ENCODE results near the gene KCNN3.

The KCNN3 gene

GRCh38 chr1:154703170-154703569 lies 166.9 kb downstream of the KCNN3 start:
- DNase-seq (ENCODE audit: low read depth, low spot score): no peak
- no peak for TF ChIP-seq CTCF (IDR thresholded peaks at IDR 0.05; ENCODE audit: low read depth, low read length)
- H3K4me3 ChIP-seq (ENCODE audit: low read depth, low read length): no peak overlapping the region
- in situ Hi-C loops (cut with HindIII; ENCODE audit: low sequenced_read_pairs): no loop called here

- no peak for DNase-seq (ENCODE audit: low read depth, low spot score)
- no peak for TF ChIP-seq CTCF (IDR thresholded peaks at IDR 0.05; ENCODE audit: low read depth, low read length)
- no peak overlapping the region for H3K4me3 ChIP-seq (ENCODE audit: low read depth, low read length)
- in situ Hi-C loops (cut with HindIII; ENCODE audit: low sequenced_read_pairs): no loop called here
Measured at GRCh38 chr1:154698320-154699096, 171.6 kb downstream of the KCNN3 start.

- no peak overlapping the region for H3K4me3 ChIP-seq (ENCODE audit: low read depth, low read length)
- no peak for DNase-seq (ENCODE audit: low read depth, low spot score)
- in situ Hi-C loops (cut with HindIII; ENCODE audit: low sequenced_read_pairs): no loop called here
- no peak for TF ChIP-seq CTCF (IDR thresholded peaks at IDR 0.05; ENCODE audit: low read depth, low read length)
Measured at GRCh38 chr1:154697710-154698109, 172.4 kb downstream of the KCNN3 start.

- no peak for DNase-seq (ENCODE audit: low read depth, low spot score)
- no peak overlapping the region for H3K4me3 ChIP-seq (ENCODE audit: low read depth, low read length)
- TF ChIP-seq CTCF (IDR thresholded peaks at IDR 0.05; ENCODE audit: low read depth, low read length): no peak
- in situ Hi-C loops (cut with HindIII; ENCODE audit: low sequenced_read_pairs): no loop called here
Measured at GRCh38 chr1:154696456-154696855, 173.6 kb downstream of the KCNN3 start.

GRCh38 chr1:154695985-154696384 lies 174.1 kb downstream of the KCNN3 start:
- no peak overlapping the region for H3K4me3 ChIP-seq (ENCODE audit: low read depth, low read length)
- DNase-seq (ENCODE audit: low read depth, low spot score): no peak
- in situ Hi-C loops (cut with HindIII; ENCODE audit: low sequenced_read_pairs): no loop called here
- TF ChIP-seq CTCF (IDR thresholded peaks at IDR 0.05; ENCODE audit: low read depth, low read length): peak; percentile 40

- DNase-seq (ENCODE audit: low read depth, low spot score): no peak
- no peak for TF ChIP-seq CTCF (IDR thresholded peaks at IDR 0.05; ENCODE audit: low read depth, low read length)
- in situ Hi-C loops (cut with HindIII; ENCODE audit: low sequenced_read_pairs): no loop called here
Measured at GRCh38 chr1:154694995-154695394, 175.1 kb downstream of the KCNN3 start.

More at GRCh38 chr1:154694995-154695394, 175.1 kb downstream of the KCNN3 start:
- H3K4me3 ChIP-seq (ENCODE audit: low read depth, low read length): no peak overlapping the region
